Upper lobe of left lung (tissue), 6 donors: ENCODE results near the gene TTLL10. TPM values are rescaled to one million over a fixed set of nuclear protein-coding genes. Genes with fewer than 3 reads are reported as not detected.
A peak's percentile ranks its signal among the peaks of the same experiment; 100 is the strongest.

Experiments
- ATAC-seq, 2 donors: fragments of 200-7000 bp; cut with Tn5 transposase; one replicate each; pipeline ENCODE4 v1.9.1; 2022; ENCODE audit warnings: mild to moderate bottlenecking in 2 of 2, moderate library complexity in 2 of 2; ENCODE audit not compliant: low FRiP score in 2 of 2
- DNase-seq, 2 donors: peaks; one replicate each; pipeline ENCODE4 v3.0.0-alpha.2; 2019 to 2020
- H3K27ac ChIP-seq, 4 donors: fragments of 200-600 bp; sonication (generic); one replicate each; pipeline ENCODE4 v1.5.1; 2016 to 2019
- H3K27me3 ChIP-seq, 4 donors: fragments of 200-600 bp; sonication (generic); one replicate each; pipeline ENCODE4 v1.5.1; 2017 to 2019
- H3K36me3 ChIP-seq, 4 donors: fragments of 200-600 bp; sonication (generic); one replicate each; pipeline ENCODE4 v1.5.1; 2016 to 2019
- H3K4me1 ChIP-seq, 4 donors: fragments of 200-600 bp; sonication (generic); one replicate each; pipeline ENCODE4 v1.5.1; 2018 to 2019
- H3K4me3 ChIP-seq, 4 donors: fragments of 200-600 bp; sonication (generic); one replicate each; pipeline ENCODE4 v1.5.1; 2017 to 2019; ENCODE audit warnings: mild to moderate bottlenecking in 2 of 4, moderate library complexity in 1 of 4
- H3K9me3 ChIP-seq, 4 donors: fragments of 200-600 bp; sonication (generic); one replicate each; pipeline ENCODE4 v1.5.1; 2018 to 2019
- CTCF ChIP-seq, 6 experiments: fragments of 450-650 bp in 4 of 6; fragments of 200-600 bp in 2 of 6; sonication (generic) in 2 of 6; IDR thresholded peaks; one replicate each; pipeline ENCODE4 v1.5.1; 2016 to 2019; ENCODE audit warnings: antibody characterized with exemption in 6 of 6
- EP300 ChIP-seq, 4 donors: sonication (generic); formaldehyde crosslinking; IDR thresholded peaks; one replicate each; pipeline ENCODE4 v1.5.1; 2017; ENCODE audit warnings: antibody characterized with exemption in 4 of 4, control low read depth in 2 of 4
- POLR2A ChIP-seq, 4 donors: fragments of 450-650 bp; IDR thresholded peaks; one replicate each; pipeline ENCODE4 v1.5.1; 2016 to 2017; ENCODE audit warnings: antibody characterized with exemption in 4 of 4, mild to moderate bottlenecking in 2 of 4
- POLR2AphosphoS5 ChIP-seq, 2 donors: sonication (generic); formaldehyde crosslinking; IDR thresholded peaks; one replicate each; pipeline ENCODE4 v1.5.1; 2017; ENCODE audit warnings: antibody characterized with exemption in 2 of 2
- WGBS, 2 donors: methylation state at CpG; one replicate each; pipeline ENCODE4 v1.1.5; 2017 to 2018; 5-methylcytosine and 5-hydroxymethylcytosine counted together
- total RNA-seq, 6 donors: library from RNA; depleted of rRNA in 4 of 6; stranded (reverse); fragments of >200 nt in 4 of 6; gene quantifications; one replicate each; pipeline versions ENCODE4 v1.1.0 to v1.2.1, GENCODE V29; 2016 to 2021
- donor health status: DM: no; HTN: no; CAD: no; lungs with moderate emphysema.
- donor health status: DM: no; HTN: yes; CAD: no; lungs with severe emphysema.

The TTLL10 gene
- total RNA-seq, 6 donors from 2014 or later, result 0.86 to 14.5 (median 5.8) TPM

DNA sequence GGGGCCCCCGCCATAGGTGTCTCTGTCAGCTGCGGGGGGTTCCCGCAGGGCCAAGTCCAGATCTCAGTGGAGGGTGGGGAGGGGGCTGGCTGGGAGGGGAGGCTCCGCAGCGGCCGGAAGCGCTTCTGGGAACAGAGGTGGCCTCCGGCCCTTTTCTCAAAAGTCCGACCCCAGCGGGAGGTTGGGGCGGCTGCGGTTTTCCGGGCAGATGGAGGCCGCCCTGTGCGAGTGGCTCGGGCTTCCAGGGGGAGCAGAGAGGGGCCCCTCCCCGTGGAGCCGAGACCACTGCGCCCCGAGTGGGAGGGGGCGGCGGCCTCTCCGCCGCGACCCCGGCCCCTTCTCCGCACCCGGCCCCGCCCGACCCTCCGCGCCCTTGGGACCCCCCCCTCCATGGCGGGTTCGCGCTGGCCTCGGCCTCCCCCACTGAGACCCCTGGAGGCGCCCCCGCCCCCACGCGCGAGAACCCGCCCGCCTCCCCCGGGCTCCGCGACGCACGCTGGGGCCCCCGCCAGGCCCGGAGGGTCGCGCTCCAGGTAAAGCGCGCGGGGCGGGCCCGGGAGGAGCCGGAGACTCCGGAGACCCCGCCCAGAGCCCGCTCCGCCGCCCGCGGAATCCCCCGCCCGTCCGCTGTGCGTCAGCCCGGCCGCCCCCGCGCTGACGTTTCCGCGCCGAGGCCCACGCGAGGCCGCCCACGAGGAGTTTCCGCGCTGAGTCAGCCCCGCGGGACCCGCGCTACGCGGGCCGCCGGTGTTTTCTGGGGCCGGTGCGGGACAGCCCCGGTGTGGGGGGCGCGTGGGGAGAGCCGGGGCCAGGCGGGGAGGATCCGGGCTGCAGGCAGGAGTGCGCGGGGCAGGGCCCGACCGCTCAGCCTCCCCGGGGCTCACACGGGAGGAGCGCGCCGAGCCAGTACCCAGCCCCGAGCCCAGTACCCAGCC lies 27.5 kb downstream of the TTLL10 start:
- Histone ChIP-seq H3K4me1 (peaks cover 10 to 22% (median 13%) of the 10 kb centered on the region in 4 donors), H3K4me3 (peak overlapping the region; percentile 3 to 61 (median 50)), H3K27ac (peak overlapping the region in 3 of 4 donors; percentile 30 to 74 (median 48)), H3K27me3 (peaks cover 0 to 15% (median 7%) of the 10 kb centered on the region in 4 donors), H3K9me3 (no peaks in the 10 kb centered on the region), H3K36me3 (no peaks in the 10 kb centered on the region)
- DNase-seq (peak in 1 of 2 donors; percentile 94), ATAC-seq (peak in 1 of 2 donors; percentile 76)
- TF ChIP-seq EP300 (IDR thresholded peaks at IDR 0.05) (no peak), POLR2AphosphoS5 (IDR thresholded peaks at IDR 0.05) (peak in 1 of 2 donors; percentile 47), CTCF (IDR thresholded peaks at IDR 0.05) (no peak), POLR2A (IDR thresholded peaks at IDR 0.05) (peak in 1 of 4 donors; percentile 28)
- 2 to 19% methylated on average over 3 to 39 of the region's 109 CpGs for WGBS, 2 donors

GRCh38 chr1:1202831-1203560 lies 29.3 kb downstream of the TTLL10 start:
- H3K4me1 ChIP-seq, result peaks cover 17 to 36% (median 24%) of the 10 kb centered on the region in 4 donors
- DNase-seq (peak in 1 of 2 donors; percentile 78), ATAC-seq (no peak)
- no peak overlapping the region for H3K4me3 ChIP-seq
- WGBS, 2 donors, result 81 to 87% methylated on average over 6 to 27 of the region's 27 CpGs
- H3K27me3 ChIP-seq, result peaks cover 0 to 30% (median 14%) of the 10 kb centered on the region in 4 donors
- no peak overlapping the region for H3K27ac ChIP-seq
- no peaks in the 10 kb centered on the region for H3K36me3 ChIP-seq
- no peaks in the 10 kb centered on the region for H3K9me3 ChIP-seq
- no peak for TF ChIP-seq POLR2AphosphoS5 (IDR thresholded peaks at IDR 0.05)
- no peak for TF ChIP-seq EP300 (IDR thresholded peaks at IDR 0.05)
- TF ChIP-seq CTCF (IDR thresholded peaks at IDR 0.05), result no peak
- TF ChIP-seq POLR2A (IDR thresholded peaks at IDR 0.05), result no peak

GRCh38 chr1:1203561-1204424 lies 30.1 kb downstream of the TTLL10 start:
- TF ChIP-seq CTCF (IDR thresholded peaks at IDR 0.05) (no peak), EP300 (IDR thresholded peaks at IDR 0.05) (no peak), POLR2AphosphoS5 (IDR thresholded peaks at IDR 0.05) (no peak), POLR2A (IDR thresholded peaks at IDR 0.05) (no peak)
- ATAC-seq (no peak), DNase-seq (peak in 1 of 2 donors; percentile 82)
- Histone ChIP-seq H3K4me1 (peaks cover 22 to 44% (median 31%) of the 10 kb centered on the region in 4 donors), H3K27ac (no peak overlapping the region), H3K9me3 (no peaks in the 10 kb centered on the region), H3K27me3 (peaks cover 0 to 30% (median 14%) of the 10 kb centered on the region in 4 donors), H3K4me3 (no peak overlapping the region), H3K36me3 (no peaks in the 10 kb centered on the region)
- 80 to 85% methylated on average over 17 to 47 of the region's 49 CpGs for WGBS, 2 donors

DNA sequence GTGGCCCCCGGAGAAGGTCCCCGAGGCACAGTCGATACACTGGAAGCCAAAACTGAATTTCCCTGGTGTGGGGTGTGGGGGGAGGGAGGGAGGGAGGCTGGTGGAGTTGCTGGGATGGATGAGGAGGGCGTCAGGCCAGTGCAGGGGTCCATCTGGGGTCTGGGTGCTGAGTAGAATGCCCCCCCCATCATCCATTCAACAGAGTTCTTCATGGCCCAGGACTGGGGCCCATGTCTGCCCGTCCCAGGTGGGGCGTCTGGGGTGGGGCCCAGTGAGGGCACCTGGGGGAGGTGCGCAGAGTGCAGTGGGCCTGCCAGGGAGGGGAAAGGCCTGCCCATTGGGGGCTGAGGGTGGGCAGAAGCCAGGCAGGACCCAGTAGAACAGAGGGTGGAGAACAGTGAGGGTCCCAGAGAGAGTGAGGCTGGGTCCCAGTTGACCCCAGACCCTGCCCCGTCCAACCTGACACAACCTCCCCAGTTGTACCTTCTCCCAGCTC lies 30.8 kb downstream of the TTLL10 start:
- WGBS, 2 donors, result 88 to 92% methylated on average over 6 to 8 of the region's 8 CpGs
- Histone ChIP-seq H3K9me3 (no peaks in the 10 kb centered on the region), H3K4me3 (no peak overlapping the region), H3K27ac (no peak overlapping the region), H3K4me1 (peaks cover 22 to 49% (median 33%) of the 10 kb centered on the region in 4 donors), H3K27me3 (peaks cover 0 to 30% (median 14%) of the 10 kb centered on the region in 4 donors), H3K36me3 (no peaks in the 10 kb centered on the region)
- no peak for TF ChIP-seq POLR2AphosphoS5 (IDR thresholded peaks at IDR 0.05)
- no peak for TF ChIP-seq POLR2A (IDR thresholded peaks at IDR 0.05)
- no peak for TF ChIP-seq CTCF (IDR thresholded peaks at IDR 0.05)
- DNase-seq, result peak in 1 of 2 donors; percentile 59
- no peak for ATAC-seq
